HS-27A (cell line): ENCODE data around the gene SLC26A1.
"Not testable (repeated sequence)": the region's sequence is repeated elsewhere in the genome, so short reads cannot be mapped to it uniquely, and the experiment has no call there.

Source experiments
- DNase-seq: peaks from one replicate; pipeline ENCODE4 v3.0.0-alpha.2; 2012; ENCODE audit warnings: low read depth, missing footprints

SLC26A1 gene

GRCh38 chr4:982814-983213 is 10.4 kb downstream of the SLC26A1 start:
- no peak for DNase-seq

DNA sequence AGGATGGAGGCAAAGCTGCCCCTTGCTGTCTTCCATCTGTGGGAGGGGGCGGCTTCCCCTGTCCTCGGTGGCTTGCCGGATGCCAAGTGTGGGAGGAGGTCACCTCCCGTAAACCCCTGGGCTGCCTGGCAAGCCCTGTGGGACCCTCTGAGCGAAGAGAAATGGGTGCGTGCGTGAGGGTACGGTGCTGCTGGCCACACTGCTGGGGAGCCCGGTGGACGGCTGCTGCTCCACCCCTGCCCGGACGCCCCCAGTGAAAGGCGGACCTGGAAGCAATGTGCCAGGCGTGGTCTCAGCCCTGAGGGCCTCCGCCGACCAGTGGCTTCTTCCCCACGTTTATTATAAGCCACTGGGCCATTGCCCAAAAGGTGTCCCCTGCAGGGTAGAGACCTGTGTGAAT is 10.9 kb downstream of the SLC26A1 start:
- no peak for DNase-seq

GRCh38 chr4:978957-979701 is 14.1 kb downstream of the SLC26A1 start:
- DNase-seq = no peak

DNA sequence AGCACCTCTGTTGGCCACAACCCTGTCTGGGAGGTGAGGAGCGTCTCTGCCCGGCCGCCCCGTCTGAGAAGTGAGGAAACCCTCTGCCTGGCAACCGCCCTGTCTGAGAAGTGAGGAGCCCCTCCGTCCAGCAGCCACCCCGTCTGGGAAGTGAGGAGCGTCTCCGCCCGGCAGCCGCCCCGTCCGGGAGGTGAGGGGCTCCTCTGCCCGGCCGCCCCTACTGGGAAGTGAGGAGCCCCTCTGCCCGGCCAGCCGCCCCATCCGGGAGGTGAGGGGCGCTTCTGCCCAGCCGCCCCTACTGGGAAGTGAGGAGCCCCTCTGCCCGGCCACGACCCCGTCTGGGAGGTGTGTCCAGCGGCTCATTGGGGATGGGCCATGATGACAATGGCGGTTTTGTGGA is 17.2 kb downstream of the SLC26A1 start:
- not testable (repeated sequence) for DNase-seq

- DNase-seq = no peak
Measured at GRCh38 chr4:974668-975067, 18.5 kb downstream of the SLC26A1 start.

- no peak for DNase-seq
Measured at GRCh38 chr4:973431-974397, 19.5 kb downstream of the SLC26A1 start, which contains the start of gene DGKQ. TSS of gene DGKQ (minus strand) at chr4:973569. CDS start at chr4:973482, 87 bp downstream.

DNA sequence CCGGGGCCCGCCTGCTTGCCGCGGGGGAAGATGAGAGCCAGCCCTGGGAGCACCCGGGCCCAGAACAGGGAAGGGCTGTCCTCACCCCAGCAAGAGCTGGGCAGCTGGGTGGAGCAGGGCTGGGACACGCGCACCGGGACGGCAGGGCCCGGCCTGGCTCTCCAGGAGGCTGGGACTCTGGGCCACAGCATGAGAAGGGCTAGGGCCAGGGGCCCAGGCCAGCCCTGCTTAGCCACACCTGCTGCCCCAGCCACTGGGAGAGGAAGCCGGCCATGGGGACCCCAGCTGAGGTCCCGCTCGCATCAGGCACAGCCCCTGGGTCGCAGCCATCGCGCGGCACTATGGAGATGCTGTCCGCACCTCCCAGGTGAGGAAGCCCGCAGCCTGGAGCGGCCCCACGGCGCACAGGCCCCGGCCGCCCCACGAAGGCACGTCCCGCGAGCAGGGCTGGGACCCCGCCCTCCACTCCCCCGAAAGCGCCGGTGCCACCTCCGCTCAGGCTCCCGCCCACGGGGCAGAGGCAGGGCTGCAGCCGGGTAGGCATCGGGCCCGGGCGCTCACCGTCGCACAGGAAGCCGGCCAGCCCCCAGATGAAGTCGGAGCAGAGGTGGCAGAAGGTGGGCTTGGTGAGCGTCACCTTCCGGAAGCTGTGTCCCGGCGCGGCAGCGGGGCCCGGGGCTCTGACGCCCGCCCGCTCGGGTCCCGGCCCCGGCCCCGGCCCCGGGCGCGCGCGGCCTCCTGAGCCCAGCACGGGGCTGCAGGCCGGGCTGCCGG is 20.4 kb downstream of the SLC26A1 start:
- no peak for DNase-seq

- DNase-seq = no peak
Measured at GRCh38 chr4:971666-972500, 21.3 kb downstream of the SLC26A1 start.

- no peak for DNase-seq
Measured at GRCh38 chr4:970854-971520, 22.2 kb downstream of the SLC26A1 start.

- DNase-seq = no peak
Measured at GRCh38 chr4:970046-970745, 23.0 kb downstream of the SLC26A1 start.

DNA sequence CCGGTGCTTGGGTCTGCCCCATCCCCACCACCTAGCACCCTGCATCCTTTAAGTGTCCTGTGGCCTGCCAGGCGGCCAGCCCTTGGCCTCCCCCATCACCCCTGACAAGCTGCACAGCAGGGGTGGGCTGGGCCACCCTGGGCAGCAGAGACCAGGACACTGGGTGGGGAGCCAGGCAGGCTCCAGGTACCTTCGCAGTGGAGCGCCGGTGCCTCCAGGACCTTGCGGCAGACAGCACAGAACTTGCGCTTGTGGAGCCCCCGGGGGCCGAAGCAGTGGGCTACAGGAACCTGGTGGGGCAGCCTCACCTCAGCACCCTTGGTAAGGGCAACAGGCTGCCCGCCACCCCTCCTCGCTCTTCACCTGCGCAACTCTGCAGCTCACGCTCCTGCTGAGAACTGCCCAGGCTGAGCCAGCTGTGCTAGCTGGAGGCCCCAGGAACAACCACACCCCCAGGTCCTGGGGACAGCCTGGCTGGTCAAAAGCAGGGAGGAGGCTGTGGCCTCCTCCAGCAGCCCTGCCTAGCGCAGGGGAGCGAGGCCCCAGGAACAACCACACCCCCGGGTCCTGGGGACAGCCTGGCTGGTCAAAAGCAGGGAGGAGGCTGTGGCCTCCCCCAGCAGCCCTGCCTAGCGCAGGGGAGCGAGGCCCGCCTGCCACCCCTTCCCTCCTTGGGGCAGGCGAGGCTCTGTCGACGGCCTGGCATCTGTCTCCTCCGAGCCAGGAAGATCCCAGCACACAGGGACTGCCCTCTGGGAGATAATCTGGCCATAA is 24.4 kb downstream of the SLC26A1 start:
- DNase-seq = no peak

GRCh38 chr4:968221-968620 is 25.0 kb downstream of the SLC26A1 start:
- DNase-seq = no peak

DNA sequence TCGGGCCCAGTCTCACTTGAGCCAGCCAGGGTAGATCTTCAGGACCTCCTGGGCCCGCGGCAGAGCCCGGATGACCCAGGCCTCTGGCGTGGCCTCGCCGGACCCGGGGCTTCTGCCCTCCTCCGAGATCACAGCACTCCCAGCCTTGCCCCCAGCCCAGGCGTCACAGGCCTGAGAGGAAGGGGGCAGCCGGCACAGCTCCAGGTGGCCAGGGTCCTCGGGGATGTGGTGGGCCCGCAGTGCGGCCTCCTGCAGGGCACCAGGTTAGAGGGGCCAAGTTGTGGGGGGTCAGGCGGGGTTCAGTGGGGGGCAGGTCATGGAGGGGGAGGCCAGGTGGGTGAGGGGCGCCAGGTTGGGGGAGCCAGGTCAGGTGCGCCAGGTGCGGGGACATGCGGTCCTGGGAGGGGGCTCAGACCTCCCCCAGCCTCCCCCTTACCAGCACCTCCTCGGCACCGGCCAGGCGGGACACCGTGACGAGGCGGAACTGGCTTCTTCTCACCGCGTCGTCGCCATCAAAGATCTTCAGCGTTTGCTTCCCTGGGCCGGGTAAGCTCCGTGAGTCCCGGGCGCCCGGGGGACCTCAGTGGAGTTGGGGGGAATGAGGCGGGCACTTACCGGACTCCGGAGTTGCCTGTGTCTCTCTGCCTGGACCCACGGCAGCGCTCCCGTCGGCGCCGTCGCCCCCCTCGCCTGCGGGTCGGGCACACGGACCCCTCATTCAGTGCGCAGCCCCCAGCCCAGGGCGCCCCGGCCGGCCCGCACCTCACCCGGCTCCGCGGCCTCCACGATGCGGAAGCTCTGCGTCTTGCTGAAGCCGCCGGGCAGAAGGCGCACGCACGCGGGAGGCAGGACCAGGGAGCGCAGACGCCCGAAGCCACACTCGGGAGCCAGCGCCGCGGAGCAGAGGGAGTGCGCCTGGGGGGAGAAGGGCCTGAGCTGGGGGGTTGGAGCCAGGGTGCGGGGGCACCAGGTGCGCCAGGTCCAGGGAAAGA is 25.8 kb downstream of the SLC26A1 start:
- DNase-seq = no peak

GRCh38 chr4:966266-967112 is 26.7 kb downstream of the SLC26A1 start:
- no peak for DNase-seq

- DNase-seq = no peak
Measured at GRCh38 chr4:965766-966134, 27.5 kb downstream of the SLC26A1 start.

- DNase-seq = no peak
Measured at GRCh38 chr4:965048-965765, 28.0 kb downstream of the SLC26A1 start.
